GM19025 (cell line): Measurements from ENCODE around the gene HOXA2.
A peak's percentile ranks its signal among the peaks of the same experiment; 100 is the strongest.

ENCODE experiments used
- ATAC-seq: cut with Tn5 transposase; IDR thresholded peaks from one replicate; pipeline ENCODE4 v1.9.1; 2021; ENCODE audit warnings: mild to moderate bottlenecking, low read depth, moderate library complexity; ENCODE audit not compliant: unreplicated experiment

HOXA2 gene

DNA sequence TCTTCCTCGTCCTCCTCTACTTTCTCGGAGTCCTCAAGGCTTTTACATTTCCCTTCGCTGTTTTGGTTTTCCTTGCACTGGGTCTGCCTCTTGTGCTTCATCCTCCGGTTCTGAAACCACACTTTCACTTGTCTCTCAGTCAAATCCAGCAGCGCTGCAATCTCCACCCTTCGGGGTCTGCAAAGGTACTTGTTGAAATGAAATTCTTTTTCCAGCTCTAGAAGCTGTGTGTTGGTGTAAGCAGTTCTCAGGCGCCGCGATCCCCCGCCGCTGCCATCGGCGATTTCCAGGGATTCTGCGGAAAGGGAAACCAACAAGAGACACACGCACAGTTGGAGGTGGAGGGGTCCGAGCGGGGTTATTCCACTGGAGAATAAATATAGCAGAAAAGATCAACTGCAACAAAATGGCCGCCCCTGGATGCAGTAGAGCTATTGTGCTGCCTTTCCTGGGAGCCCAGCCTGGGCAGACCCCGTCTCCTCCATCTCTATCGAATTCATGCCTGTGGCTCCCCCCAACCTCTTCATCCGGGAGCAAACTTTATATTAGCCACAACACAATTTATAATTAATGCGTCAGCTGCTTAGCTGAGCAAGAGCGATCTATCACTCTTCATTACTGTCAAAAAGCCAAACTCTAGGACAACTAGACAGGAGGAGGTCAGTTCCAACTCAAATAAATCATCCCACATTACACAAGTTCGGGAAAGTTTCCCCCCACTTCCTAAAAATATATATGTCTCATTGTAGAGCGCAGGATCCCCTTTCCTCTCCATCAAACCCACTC lies 1.1 kb downstream of the HOXA2 start:
- no peak for ATAC-seq

DNA sequence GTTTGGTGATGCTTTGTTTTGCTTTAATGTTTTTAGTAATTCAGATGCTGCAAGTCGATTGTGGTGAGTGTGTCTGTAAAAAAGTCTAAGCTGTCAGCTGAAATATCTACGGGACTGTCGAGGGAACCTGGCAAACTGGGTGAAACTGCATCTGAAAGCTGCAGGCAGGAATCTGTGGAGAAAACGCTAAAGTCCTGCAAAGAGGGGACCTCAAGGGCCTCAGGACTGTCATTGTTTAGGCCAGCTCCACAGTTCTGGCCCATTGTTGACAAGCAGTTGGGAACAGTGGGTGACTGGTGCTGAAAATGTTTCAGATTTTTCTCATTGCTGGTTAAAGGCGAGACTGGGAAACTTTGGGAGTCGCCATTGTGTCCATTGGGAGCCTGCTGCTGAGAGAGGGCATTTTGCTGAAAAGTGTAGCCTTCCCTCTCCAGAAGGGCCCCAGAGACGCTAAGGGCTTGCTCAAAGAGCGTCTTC lies 1.8 kb downstream of the HOXA2 start:
- ATAC-seq, result no peak

DNA sequence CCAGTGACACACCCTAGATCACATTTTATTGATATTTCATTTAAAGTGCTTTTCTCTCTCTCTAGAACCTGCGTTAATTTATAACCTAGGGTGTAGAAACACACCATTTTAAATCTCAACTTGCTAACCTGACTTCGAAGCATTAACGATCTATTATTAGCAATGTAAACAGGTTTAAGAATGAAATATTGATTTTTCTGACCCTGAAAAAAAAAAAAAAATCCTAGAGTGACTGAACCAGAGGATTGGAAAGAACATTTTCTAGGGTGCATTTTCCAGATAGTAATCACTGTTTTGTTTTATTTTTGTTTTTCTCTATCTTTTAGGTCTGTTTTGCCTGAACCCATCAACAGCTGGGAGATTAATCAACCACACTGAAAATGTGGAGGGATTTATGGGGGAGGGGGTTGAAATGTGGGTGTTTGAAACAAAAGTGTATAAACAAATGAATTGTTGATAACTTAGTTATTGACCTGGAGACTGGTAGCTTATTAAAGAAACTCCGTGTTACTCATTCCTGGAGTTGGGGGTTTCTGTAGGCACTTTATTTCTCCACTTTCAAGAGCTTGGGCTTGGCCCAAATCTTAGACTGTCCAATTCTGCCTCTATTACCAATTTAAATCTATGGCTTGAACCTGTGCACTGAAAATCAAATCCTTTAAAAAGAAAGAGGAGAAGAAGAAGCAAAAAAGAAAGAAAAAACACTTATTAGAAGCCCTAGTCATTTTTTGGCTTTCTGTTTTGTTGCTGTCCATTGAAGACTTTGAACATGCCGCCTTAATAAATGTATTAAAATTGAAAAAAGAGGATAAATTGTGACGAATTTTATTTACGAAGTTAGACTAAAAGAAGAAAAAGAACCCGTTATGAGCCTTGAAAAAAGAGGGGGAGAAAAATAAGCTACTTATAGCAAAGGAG lies 2.8 kb downstream of the HOXA2 start:
- no peak for ATAC-seq

DNA sequence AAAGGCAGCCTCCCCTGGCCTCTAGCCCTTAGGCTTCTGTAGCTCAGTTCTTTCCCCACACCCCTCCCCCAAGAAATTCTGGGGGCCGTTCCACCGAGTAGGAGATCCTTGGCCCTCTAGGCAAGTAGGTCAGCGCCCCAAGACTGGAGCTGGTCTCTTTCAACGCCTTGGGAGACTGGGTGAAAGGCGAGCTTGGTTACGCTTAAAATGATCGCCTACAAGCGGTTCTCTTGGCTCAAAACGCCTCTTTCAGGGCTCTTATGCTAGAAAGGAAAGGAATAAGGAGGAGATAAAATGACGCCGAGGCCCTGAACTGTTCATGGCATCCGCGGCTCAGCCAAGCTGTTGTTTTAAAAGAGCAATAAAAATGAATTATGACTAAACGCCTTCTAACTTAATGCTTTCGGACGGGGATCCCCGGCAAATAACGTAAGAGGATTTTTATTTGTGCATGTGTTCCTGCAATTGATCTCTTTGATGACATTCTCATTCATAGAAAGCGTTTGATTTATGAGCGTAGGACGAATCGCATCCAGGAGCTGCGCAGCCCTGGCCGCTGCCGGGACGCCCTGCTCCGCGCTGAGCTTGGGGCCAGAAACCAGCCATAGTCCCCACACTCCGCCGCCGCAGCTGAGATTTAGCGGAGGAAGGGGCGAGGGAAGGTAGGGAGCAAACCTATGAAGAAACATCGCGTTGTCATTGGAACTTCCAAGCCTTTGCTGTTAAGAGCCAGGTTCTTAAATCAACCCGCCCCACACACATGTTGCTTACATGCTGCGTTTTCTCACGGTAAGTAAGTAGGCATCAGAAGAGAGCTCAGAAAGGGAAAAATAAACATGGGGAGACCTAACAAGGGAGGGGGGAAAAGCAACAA lies 3.7 kb downstream of the HOXA2 start:
- no peak for ATAC-seq

DNA sequence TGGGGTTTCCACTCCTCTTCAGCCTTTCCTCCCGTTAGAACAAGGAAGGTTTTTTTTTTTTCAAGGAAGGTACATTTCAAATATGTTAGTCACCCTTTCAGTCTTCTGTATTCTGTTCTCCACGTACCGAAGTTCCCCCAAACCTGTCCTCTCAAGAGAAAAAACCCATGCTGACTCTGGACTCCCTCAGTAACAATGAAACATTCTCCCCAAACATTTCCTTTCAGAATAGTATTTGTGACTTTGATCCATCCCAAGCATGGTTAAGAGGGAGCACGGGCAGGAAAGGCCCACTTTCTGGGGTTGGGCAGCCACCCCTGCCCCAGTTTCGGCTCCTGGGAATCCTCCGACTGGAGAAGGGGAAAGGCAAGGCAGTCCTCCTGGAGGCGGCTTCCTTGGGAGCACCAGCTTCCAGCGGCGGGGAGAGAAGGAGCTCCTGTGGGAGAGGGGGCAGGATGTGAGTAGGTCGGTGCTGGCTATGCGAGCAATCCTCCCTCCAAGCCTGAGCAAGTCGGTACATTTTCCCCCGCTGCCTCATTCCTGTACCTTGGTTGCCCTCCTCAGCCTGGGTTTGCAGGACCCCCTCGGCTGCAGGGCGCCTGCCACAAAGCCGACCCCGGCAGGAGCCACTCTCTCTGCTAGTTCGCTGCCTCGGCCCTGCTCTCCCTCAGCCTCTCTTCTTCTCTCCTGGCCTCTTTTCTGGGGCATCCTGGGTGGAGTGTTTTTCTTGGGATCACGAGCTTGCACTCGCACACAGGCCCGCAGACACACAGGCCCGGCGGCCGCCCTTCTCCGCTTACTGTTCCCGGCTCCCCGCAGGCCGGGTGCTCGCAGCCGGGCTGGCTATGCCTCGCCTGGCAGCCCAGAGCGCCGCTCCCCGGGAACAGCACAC lies 4.6 kb downstream of the HOXA2 start:
- ATAC-seq, result no peak

DNA sequence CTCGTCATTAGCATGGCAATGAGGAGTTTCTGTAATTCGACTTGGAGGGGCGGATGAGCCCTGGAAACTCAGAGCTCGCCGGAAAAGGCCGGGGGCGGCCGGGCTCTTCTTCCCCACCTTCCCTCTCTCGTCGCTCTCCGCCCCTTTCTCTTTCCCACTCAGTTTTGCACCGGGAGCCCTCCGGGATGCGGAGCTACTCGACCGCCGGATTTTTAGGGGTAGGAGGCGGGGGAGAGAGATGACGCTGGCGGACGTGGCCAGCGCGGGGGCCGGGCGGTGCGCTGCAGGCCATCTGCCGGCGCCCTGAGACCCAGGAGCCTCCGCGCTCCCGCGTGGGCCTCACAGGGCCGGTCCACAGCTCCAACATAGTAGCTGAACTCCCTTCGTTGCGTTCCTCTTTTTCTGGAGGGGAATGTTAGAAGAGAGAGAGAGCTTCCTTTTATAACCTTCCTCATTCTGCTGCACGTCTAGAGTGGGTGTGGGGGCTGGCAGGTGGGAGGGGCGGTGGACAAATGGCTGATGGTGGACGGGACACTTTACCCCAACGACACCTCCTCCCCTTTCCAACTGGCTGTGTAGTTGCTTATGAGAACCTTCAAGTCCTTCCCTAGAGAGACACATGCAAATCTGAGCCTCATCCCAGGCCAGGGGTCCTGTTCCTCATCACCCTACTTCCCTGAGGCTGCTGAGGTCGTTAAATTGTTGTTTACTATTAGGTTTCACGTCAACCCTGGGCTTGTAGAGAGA lies 5.5 kb downstream of the HOXA2 start:
- ATAC-seq, result no peak

DNA sequence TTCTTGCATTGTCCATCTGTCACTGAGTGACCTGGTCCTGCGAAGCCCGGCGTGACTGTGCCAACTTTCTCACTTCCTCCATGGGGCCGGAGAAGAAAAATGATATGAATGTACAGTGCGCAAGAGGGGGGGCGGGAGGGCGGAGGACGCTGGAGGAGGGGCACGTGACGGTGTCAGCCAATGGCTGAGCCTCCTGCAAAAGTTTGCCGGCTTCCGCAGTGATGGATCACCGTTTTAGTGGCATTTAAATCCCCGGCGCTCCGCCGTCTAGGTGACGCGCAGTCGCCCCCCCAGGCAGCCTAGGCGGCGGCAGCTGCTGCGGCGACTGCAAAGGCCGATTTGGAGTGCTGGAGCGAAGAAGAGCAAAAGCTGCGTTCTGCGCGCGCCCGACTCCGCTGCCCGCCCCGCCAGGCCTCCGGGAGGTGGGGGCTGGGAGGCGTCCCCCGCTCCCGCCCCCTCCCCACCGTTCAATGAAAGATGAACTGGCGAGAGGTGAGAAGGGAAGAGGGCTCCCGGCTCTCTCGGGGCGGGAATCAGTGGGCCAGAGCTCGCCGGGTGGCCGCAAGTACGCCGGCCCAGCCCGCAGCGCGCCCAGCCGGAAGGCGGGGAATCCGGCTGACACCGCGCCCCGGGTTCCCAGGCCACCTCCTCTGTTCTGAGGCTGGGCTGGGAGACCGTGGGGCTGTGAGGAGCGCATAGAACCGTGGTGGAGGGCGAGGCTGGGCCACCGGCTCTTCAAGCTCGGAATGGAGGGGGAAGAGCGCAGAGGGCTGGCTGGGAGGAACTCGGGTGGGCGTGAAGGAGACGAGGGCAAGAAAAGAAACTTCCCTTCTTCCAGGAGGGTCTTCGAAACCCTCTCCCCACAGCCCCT lies 6.4 kb downstream of the HOXA2 start, which contains the start of gene HOXA1:
Gene HOXA1 (minus strand): TSS at position 104 of the 871 bp plus-strand sequence. CDS start 88 bp downstream, at position 16.
- peak; percentile 92 for ATAC-seq

DNA sequence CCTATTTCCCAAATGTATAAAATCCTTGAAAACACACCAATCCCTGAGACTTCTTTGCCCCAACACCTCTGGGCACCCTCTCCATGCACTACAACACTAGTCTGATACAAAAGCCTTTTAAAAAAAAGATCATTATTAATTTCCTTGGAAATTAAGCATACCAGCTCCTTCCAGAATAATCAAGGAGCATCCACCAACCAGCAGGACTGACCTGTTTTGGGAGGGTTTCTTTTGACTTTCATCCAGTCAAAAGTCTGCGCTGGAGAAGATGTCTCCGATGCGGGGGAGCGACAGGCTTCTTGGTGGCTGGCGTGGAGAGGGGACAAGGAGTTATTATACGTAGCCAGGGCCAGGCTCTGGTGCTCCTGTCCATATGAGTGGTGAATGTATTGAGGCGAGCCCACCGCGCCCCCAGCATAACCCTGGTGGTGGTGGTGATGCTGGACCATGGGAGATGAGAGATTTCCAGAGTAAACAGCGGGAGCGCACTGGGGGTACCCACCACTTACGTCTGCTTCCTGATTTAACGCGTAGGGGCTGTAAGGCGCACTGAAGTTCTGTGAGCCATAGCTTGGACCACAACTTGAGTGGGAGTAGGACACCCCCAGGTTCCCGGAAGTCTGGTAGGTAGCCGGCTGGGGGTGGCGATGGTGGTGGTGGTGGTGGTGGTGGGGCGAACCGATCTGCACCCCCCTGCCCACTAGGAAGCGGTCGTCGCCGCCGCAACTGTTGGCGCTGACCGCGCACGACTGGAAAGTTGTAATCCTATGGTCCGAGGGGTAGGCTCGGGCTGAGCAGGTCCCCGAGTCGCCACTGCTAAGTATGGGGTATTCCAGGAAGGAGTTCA lies 7.2 kb downstream of the HOXA2 start:
- no peak for ATAC-seq

- ATAC-seq, result no peak
Observed at GRCh38 chr7:27094304-27095049, 8.0 kb downstream of the HOXA2 start.

DNA sequence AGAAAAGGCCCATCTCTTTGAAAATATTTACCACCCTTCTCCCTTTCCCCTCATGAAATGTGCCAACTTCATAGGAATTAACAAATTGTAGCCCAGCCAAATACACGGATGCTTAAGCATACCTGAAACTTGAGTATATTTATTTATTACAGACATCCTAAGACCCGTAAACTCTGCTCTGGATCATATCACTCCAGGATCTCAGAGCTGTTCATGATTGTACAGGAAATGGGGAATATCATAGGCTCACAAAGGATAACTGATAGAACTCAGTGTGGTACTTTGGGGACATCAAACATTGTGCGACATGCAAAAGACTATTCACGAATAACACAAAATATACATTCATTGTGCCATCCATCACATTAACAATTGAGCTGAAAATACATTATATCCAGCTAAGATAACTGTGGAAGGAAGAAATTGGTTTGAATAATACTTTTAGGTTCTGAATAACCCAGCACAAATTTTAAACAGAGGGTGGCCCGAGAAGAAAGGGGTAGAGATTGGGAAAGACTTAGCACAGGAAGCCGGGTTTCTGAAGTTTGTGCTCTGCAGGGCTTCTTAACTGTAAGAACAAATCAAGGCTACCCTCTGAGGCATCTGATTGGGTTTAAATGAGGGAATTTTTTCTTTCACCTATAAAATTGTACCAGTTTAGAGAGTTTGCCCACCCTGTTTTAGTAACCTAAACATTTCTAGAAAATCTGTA lies 9.1 kb downstream of the HOXA2 start:
- no peak for ATAC-seq

- no peak for ATAC-seq
Observed at GRCh38 chr7:27092819-27093110, 9.7 kb downstream of the HOXA2 start.

DNA sequence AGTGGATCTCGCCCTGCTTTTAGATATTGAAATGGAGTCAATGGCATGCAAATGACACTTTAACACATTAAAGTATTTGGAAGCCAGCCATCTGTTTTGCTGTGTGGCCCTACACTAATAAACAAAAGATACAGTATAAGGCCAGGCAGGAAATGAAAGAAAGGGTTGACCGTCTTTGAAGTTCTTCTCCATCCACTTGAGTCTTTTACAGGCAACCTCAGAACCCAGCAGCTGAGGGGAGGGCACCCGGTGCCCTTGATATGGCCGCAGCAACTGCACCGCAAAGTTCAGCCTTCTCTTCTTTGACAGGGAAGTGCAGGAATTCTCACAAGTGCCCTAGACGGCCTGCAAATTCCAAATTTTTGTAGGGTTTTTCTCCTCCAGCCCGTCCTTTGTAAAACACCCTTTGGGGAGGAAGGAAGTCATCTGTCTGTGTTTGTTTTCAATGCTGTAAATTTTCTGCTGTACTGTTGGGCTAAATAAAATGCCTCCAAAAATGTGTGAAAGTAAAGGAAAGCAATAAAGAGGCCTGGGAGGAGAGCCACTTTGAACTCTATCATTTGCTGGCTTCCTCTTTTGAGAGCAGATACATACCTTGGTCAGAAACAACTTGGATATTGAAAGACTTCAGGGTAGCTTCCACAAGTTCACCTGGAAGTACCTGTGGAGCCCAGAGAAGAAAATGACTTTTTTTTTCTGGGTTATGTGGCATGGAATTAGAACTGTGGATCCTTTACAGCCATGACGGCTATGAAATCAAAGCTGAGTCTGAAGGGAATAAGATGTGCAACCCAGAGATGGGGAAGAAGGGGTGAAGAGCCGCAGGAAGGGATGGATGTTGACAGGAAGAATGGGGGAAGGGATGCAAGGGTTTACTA lies 10.3 kb downstream of the HOXA2 start:
- no peak for ATAC-seq

- ATAC-seq, result no peak
Observed at GRCh38 chr7:27091105-27091504, 11.4 kb downstream of the HOXA2 start.

- no peak for ATAC-seq
Observed at GRCh38 chr7:27088002-27088922, 14.2 kb downstream of the HOXA2 start.
